Right lobe of liver (tissue), 4 donors: ENCODE data around the gene EDNRA.

ENCODE experiments used
- POLR2A ChIP-seq: fragments of 450-650 bp; IDR thresholded peaks from one replicate; pipeline ENCODE4 v1.6.1; 2017; ENCODE audit warnings: antibody characterized with exemption, mild to moderate bottlenecking
- TF ChIP-seq, protein P1 (sequence below), 4 donors: fragments of 200-600 bp in 3 of 4; fragments of 450-650 bp in 1 of 4; IDR thresholded peaks; one replicate each; pipeline versions ENCODE4 v1.5.1 to v1.8.0; 2016 to 2022; ENCODE audit warnings: antibody characterized with exemption in 4 of 4, mild to moderate bottlenecking in 2 of 4
- donor health status: DM: no; HTN: no; CAD: no.
- donor health status: DM: no; HTN: no; CAD: no.
- donor health status: DM: no; HTN: yes; CAD: no.

- TF ChIP-seq, protein P1, sequence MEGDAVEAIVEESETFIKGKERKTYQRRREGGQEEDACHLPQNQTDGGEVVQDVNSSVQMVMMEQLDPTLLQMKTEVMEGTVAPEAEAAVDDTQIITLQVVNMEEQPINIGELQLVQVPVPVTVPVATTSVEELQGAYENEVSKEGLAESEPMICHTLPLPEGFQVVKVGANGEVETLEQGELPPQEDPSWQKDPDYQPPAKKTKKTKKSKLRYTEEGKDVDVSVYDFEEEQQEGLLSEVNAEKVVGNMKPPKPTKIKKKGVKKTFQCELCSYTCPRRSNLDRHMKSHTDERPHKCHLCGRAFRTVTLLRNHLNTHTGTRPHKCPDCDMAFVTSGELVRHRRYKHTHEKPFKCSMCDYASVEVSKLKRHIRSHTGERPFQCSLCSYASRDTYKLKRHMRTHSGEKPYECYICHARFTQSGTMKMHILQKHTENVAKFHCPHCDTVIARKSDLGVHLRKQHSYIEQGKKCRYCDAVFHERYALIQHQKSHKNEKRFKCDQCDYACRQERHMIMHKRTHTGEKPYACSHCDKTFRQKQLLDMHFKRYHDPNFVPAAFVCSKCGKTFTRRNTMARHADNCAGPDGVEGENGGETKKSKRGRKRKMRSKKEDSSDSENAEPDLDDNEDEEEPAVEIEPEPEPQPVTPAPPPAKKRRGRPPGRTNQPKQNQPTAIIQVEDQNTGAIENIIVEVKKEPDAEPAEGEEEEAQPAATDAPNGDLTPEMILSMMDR (IDR thresholded peaks at IDR 0.05): no peak
- no peak for TF ChIP-seq POLR2A
Observed at GRCh38 chr4:147546349-147546748, 65.5 kb downstream of the EDNRA start.
